NCI-H2081 (cell line): Measurements from ENCODE around the gene HIC1.
A peak's percentile ranks its signal among the peaks of the same experiment; 100 is the strongest.

ENCODE experiments used
- DNase-seq, 2 experiments: peaks; one replicate each; lab custom pipeline; 2025; lab: John Stamatoyannopoulos, UW

Gene HIC1

GRCh38 chr17:2059547-2060384 is 4.9 kb downstream of the HIC1 start:
- no peak for DNase-seq

DNA sequence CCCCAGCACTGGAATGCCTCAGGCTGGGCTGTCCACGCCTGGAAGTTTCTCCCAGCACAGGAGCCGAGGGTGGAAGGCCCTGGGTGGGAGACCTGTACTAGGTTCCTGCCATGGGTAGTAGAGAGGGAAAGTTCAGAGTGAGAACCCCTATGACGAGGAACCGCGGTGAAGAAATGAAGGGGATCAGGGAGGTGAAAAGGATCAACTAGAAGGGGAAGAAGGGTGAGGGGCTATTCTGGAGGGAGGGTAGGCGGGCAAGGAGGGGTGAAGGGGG is 5.4 kb downstream of the HIC1 start:
- no peak for DNase-seq

DNA sequence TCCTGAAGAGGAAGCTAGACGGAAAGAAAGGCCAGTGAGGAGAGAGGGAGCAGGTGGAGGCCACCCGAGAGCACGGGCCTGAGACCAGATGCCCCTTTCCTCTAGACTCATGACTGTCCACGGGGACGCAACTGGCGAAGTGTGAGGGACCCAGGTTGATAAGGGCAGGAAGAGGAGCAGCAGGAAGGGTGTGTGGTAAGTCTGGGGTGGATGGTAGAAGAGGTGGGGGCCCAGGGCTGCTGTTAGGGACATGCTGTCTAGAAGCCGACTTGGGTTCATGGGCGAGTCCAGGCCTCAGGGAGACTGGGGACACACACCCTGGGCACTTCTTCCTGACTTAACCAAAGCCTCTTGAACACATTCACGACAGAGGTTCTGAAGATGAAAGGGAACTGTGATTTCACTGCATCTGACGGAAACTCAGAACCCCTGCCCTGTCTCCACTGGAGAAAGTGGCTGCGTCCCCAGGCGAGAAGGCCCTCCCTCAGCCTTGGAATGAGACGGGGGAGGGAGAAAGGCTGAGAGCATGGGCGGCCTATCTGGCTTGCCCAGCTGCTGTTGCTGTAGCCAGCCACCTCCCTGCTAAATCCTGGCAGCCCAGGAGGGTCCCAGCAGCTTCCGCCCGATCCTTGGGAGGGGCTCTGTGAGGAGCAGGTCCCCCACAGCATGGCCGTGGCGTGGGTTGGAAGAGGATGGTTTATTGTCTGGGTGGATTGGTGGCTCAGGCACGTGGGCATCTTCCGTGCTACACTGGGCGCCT is 6.0 kb downstream of the HIC1 start:
- no peak for DNase-seq

DNA sequence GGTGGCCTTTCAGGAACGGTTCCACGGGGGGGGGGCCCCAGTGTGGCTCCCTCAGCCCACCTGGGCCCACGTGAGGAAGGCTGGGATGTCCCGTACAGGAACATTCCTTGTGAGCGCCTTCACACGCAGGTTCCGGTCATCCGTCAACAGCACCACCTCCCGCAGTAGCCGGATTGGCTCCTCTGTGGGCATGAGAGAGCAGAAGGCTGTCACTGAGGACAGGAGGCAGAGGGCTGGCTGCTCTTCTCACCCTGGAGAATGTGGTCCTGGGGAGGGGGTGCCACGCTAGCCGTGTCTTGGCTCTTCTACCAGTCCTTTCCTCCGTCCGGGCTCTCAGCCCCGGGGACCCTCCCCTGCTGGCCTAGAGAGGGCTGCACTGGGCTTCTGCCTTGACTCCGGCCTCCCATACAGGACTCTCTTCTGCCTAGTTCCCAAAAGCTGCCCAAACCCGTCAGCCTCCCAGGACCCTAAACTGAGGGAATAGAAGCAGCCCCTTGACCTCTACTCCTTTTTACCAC is 6.6 kb downstream of the HIC1 start:
- DNase-seq = no peak

GRCh38 chr17:2062571-2063183 is 7.8 kb downstream of the HIC1 start:
- DNase-seq = no peak

DNA sequence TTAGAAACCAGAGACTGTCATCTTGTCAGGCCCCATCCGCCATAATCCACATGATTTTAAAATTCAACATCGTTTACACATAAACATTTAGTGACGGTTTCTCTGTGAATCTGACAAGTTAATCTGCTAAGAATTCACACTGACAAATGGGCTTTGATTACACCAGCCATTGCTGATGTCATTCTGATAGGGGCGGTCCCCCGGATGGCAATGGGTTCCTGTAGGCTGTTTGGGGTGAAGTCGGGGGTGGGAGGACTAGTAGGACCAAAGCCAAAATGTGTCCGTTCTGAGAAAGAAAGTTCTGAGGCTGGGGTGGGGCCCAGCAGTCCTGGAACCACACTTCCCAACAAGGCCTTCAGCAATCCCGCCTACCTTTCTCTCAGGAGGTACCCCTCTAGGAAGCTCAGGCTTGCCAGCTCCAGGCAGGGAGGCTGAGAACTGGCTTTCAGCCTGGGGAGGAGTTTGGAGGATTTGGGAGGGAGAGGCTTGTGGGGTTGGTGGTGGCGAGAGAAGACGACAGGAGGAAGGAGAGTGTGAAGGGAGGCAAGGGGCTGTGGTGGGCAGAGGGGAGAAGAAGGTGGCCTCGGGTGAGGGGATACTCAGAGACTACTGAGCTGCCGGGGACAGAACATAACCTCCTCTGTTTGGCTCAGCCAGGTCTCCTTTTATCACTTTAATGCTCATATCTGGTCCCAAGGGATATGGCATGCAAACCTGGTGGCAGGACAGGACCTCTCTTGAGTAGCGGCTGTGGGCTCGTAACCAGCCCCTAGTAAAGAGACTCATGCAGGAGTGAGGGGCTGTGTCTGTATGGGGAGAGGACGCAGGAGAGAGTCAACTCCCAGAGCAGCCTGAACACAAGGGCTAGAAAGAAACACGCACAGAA is 8.6 kb downstream of the HIC1 start:
- DNase-seq = no peak

- DNase-seq = no peak
Observed at GRCh38 chr17:2064147-2064489, 9.2 kb downstream of the HIC1 start.

DNA sequence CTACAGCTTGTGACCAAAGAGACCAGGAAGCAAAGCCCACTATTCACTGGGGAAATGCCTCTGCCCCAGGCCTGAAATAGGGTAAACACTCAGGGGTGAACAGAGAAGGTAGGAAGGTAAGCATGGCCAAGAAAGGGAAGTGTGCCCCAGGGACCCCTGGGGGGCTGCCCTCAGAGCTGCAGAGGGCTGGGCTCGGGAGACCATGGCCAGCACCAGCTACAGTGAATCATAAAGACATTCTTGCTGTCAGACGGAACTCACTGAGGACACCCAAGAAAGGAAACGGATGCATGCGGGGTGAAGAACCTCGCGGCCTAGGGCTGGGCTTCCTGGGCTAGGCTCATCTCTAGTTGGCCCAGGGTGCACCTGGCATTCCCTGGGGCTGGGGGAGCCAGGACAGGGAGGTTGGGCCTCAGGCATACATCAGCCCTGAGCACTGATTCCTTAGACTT is 9.6 kb downstream of the HIC1 start:
- DNase-seq = no peak

DNA sequence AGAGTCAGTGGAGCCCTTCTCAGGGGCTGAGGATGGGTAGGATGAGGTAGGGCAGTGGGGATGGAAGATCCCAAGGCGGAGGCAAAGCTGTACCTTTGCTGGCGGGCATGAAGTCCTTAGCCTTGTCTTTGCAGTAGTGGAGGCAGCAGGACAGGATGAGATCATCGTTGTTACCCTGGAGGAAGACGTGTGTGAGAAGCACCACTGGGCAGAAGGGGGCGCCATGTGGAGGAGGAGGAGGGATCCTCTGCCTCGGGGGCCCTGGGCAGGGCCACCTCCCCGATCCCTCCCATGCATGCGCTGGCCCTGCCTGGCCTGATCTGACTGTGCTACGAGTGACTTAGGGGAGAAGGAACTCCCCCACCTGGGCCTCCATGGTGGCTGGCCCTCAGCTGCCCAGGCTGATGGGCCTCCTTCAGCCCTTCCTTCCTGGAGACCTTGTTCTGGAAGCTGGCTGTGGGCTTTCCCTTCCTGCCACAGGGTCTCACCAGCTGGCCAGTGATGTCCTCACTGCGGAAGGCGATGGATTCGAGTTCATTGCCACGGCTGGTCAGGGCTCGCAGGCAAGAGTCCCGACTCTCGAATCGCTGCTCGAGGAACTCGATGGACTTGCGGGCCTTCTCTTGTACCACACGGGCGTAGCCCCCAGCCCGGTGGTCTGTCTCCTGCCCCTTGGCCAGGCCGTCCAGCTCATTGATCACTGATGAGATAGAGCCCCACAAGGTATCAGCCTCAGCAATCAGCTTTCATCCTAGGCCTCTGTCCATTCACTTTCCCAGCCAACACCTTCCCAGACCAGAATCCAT is 10.3 kb downstream of the HIC1 start:
- no peak for DNase-seq

GRCh38 chr17:2065949-2066400 is 11.1 kb downstream of the HIC1 start:
- DNase-seq = no peak

GRCh38 chr17:2067048-2067561 is 12.2 kb downstream of the HIC1 start:
- DNase-seq = no peak

DNA sequence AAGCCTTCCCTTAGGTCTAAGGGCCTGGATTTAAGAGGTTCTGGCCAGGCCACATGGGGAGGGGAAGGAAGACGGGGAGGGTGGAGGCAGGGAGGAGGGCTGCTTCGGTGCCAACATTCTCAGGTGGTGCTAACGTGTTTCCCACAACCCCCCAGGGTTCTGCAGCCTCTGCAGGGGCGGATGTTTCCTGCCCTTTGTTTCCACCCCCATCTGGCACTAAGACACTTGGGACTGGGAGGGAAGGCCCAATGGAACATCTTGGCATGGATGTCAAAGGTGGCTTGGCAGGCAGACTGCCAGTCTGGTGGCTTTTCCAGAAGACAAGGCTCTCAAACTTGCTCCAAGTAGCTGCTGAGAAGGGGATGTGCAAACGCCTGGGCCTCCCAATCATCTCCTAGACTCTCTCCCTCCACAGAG is 12.7 kb downstream of the HIC1 start:
- DNase-seq = peak in 1 of 2 experiments; percentile 24

DNA sequence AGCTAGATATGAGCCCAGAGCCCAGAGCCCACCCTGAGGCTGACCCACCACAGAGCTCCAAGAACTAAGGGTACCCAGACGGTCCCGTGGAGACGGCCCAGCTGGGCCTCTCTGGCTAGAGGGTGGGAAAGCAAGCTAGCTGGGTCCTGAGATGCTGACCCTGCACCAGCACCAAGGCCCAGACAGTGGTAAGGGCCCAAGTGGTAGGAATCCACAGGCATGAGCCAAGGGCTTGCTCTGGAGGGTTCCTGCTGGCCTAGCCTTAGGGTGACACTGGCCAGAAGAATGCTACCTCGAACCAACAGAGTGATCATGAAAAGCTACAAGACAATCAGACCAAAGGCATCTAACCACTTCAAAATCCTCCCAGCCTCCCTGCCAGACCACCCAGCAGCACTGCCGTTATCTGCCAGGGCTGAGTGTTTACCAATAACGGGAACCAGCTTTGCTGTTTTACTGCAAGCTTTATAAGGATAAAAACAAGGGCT is 13.2 kb downstream of the HIC1 start:
- DNase-seq = no peak

DNA sequence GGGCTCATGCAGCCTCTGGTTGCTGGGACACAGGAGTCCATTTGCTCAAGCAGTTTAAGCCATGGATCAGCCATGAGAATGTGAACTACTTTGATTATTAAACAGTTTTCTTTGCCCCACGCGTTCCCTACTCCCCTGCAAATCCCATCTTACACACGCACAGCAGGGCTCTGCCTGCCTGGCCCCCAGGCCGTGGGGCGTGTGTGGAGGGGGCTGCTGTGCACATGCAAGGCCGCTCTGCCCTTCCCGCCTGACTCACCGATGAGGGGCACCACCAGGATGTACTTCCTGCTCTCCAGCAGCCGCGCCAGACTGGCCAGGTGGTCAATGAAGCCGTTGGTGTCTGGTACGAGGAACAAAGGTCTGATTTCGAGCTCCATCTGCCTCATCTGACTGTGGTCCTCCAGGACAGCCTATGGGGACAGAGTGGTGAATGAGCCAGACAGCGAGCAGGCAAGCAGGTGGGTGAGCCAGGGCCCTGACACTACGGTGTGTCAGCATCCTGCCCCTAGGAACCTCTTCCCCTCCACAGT is 13.7 kb downstream of the HIC1 start:
- DNase-seq = peak in 1 of 2 experiments; percentile 40

- no peak for DNase-seq
Observed at GRCh38 chr17:2070241-2071023, 15.5 kb downstream of the HIC1 start.

- DNase-seq = no peak
Observed at GRCh38 chr17:2071024-2071385, 16.1 kb downstream of the HIC1 start.

- no peak for DNase-seq
Observed at GRCh38 chr17:2071455-2072281, 16.8 kb downstream of the HIC1 start.

DNA sequence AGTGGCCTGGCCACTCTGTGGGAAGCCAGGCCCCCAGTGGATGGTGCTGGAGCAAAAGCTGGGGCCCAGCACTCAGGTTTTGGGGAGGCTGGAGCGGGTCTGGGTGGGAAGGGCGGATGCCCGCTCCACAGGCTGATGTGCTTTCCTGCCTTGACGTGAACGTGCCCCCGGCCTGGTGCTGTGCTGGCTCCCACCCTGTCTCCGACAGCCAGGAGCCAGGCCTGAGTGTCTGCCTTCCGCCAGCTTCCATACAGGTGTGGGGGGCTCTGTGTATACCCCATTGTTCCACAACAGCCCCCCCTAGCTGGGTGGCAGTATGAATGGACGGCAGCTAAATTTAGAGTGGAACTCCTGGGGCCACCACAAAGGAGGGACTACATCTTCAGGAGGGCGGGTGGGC is 20.0 kb downstream of the HIC1 start:
- DNase-seq = no peak
